Breast epithelium (tissue), 4 donors: ENCODE measurements around the gene LRRC4C. TPM values are rescaled to one million over a fixed set of nuclear protein-coding genes. Genes with fewer than 3 reads are reported as not detected.

Experiments
- DNase-seq, 2 donors: peaks; one replicate each; pipeline ENCODE4 v3.0.0-alpha.2; 2019; ENCODE audit warnings: low spot score in 2 of 2
- H3K27ac ChIP-seq, 2 donors: fragments of 200-600 bp; sonication (generic) in 1 of 2; one replicate each; pipeline ENCODE4 v1.5.1; 2016 to 2019; ENCODE audit warnings: mild to moderate bottlenecking in 1 of 2
- H3K27me3 ChIP-seq, 2 donors: fragments of 200-600 bp; sonication (generic) in 1 of 2; one replicate each; pipeline versions ENCODE4 v1.5.1 to v1.6.0; 2017 to 2019; ENCODE audit warnings: control low read depth in 1 of 2, mild to moderate bottlenecking in 1 of 2
- H3K36me3 ChIP-seq: fragments of 200-600 bp; one replicate; pipeline ENCODE4 v1.5.1; 2019
- H3K4me1 ChIP-seq, 2 donors: fragments of 200-600 bp; sonication (generic); one replicate each; pipeline ENCODE4 v1.5.1; 2016 to 2019; ENCODE audit warnings: control low read depth in 1 of 2
- H3K4me3 ChIP-seq, 3 donors: fragments of 200-600 bp; sonication (generic); 1 replicate in 2 of 3; 2 replicates in 1 of 3; pipeline ENCODE4 v1.5.1; 2016 to 2019; ENCODE audit warnings: mild to moderate bottlenecking in 3 of 3, moderate library complexity in 2 of 3
- H3K9me3 ChIP-seq, 2 donors: fragments of 200-600 bp; sonication (generic) in 1 of 2; one replicate each; pipeline ENCODE4 v1.5.1; 2016 to 2019; ENCODE audit warnings: control low read depth in 1 of 2
- CTCF ChIP-seq, 3 donors: fragments of 450-650 bp; IDR thresholded peaks; one replicate each; pipeline ENCODE4 v1.5.1; 2016 to 2017; ENCODE audit warnings: antibody characterized with exemption in 3 of 3, mild to moderate bottlenecking in 3 of 3, moderate library complexity in 3 of 3
- POLR2A ChIP-seq: fragments of 450-650 bp; IDR thresholded peaks from one replicate; pipeline ENCODE4 v1.6.1; 2016; ENCODE audit warnings: antibody characterized with exemption, mild to moderate bottlenecking, moderate library complexity
- POLR2AphosphoS5 ChIP-seq, 3 donors: sonication (generic); formaldehyde crosslinking; IDR thresholded peaks; one replicate each; pipeline ENCODE4 v1.6.1; 2017; ENCODE audit warnings: antibody characterized with exemption in 3 of 3
- intact Hi-C: fragments of 100-400 bp; cut with DNase I; formaldehyde crosslinking; loops from one replicate; pipeline ENCODE4 v1.15.1; 2023; ENCODE audit warnings: low total_unique reads
- total RNA-seq, 3 donors: library from RNA; depleted of rRNA; stranded (reverse); fragments of >200 nt; gene quantifications; one replicate each; pipeline ENCODE4 v1.1.0, GENCODE V29; 2016

Gene LRRC4C
- total RNA-seq, 3 donors from 2014 or later, result 2.9 to 15.4 (median 6.6) TPM

DNA sequence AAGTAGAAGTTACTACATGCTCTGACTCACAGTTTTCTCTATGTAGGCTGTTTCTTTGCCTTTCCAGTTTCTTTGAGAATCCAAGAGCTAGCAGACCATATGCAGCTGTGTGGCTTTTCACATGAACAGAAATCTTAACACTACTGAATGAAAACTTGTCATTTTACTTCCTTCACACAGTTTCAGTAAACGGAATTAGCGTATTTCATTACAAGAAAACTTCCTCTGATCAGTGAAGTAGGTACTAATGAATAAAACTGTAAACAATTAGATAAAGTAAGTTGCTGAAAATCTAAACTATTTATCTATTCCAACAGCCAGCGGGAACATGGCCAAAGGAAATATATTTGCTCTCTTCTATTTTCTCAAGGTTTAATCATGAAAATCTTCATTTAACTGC is 953.2 kb downstream of the LRRC4C start:
- no peak for TF ChIP-seq CTCF (IDR thresholded peaks at IDR 0.05)
- TF ChIP-seq POLR2A, result no peak
- TF ChIP-seq POLR2AphosphoS5 (IDR thresholded peaks at IDR 0.05), result no peak
- Histone ChIP-seq H3K36me3 (no peaks in the 10 kb centered on the region), H3K4me1 (no peaks in the 10 kb centered on the region), H3K9me3 (peaks cover 0 to 6% of the 10 kb centered on the region in 2 donors), H3K27me3 (no peaks in the 10 kb centered on the region), H3K4me3 (no peak overlapping the region), H3K27ac (no peak overlapping the region)
- DNase-seq, result no peak
- intact Hi-C loops, result no loop called here

- H3K4me1 ChIP-seq, result no peaks in the 10 kb centered on the region
- no peaks in the 10 kb centered on the region for H3K27me3 ChIP-seq
- DNase-seq, result no peak
- intact Hi-C loops, result no loop called here
- no peaks in the 10 kb centered on the region for H3K36me3 ChIP-seq
- no peak overlapping the region for H3K4me3 ChIP-seq
- no peak overlapping the region for H3K27ac ChIP-seq
- no peaks in the 10 kb centered on the region for H3K9me3 ChIP-seq
- TF ChIP-seq CTCF (IDR thresholded peaks at IDR 0.05), result no peak
- no peak for TF ChIP-seq POLR2AphosphoS5 (IDR thresholded peaks at IDR 0.05)
- TF ChIP-seq POLR2A, result no peak
These were observed 968.1 kb downstream of the LRRC4C start for GRCh38 chr11:40491341-40491740.

GRCh38 chr11:40467771-40468170 is 991.7 kb downstream of the LRRC4C start:
- intact Hi-C loops, result no loop called here
- Histone ChIP-seq H3K9me3 (no peaks in the 10 kb centered on the region), H3K27me3 (no peaks in the 10 kb centered on the region)

GRCh38 chr11:40445391-40445790 is 1014.1 kb downstream of the LRRC4C start:
- Histone ChIP-seq H3K27me3 (no peaks in the 10 kb centered on the region), H3K36me3 (no peaks in the 10 kb centered on the region), H3K9me3 (peaks cover 0 to 25% of the 10 kb centered on the region in 2 donors), H3K27ac (no peak overlapping the region), H3K4me3 (no peak overlapping the region), H3K4me1 (no peaks in the 10 kb centered on the region)
- intact Hi-C loops, result no loop called here
- TF ChIP-seq POLR2AphosphoS5 (IDR thresholded peaks at IDR 0.05), result no peak
- TF ChIP-seq CTCF (IDR thresholded peaks at IDR 0.05), result no peak
- no peak for TF ChIP-seq POLR2A
- no peak for DNase-seq

More at GRCh38 chr11:40467771-40468170, 991.7 kb downstream of the LRRC4C start:
- Histone ChIP-seq H3K27ac (no peak overlapping the region), H3K36me3 (no peaks in the 10 kb centered on the region), H3K4me3 (no peak overlapping the region), H3K4me1 (no peaks in the 10 kb centered on the region)
- TF ChIP-seq POLR2A (no peak), POLR2AphosphoS5 (IDR thresholded peaks at IDR 0.05) (no peak), CTCF (IDR thresholded peaks at IDR 0.05) (no peak)
- no peak for DNase-seq

DNA sequence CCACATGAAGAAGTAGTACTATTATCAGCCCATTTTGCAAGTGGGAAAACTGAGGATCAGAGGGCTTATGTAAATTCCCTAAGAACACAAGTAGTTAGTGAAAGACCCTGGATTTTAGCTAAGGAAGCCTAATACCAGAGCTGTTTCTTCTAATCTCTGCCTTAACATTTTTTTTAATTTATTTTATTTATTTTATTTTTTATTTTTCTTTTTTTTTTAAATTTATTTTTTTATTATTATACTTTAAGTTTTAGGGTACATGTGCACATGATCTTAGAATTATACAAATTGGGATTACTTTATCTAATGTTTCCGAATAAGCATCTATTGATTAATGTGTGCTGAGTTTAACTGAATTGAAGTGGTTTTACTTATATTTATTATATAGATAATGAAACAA is 1015.3 kb downstream of the LRRC4C start:
- Histone ChIP-seq H3K36me3 (no peaks in the 10 kb centered on the region), H3K4me1 (no peaks in the 10 kb centered on the region), H3K27ac (no peak overlapping the region), H3K4me3 (no peak overlapping the region), H3K27me3 (no peaks in the 10 kb centered on the region), H3K9me3 (peaks cover 0 to 25% of the 10 kb centered on the region in 2 donors)
- intact Hi-C loops, result no loop called here
- TF ChIP-seq POLR2AphosphoS5 (IDR thresholded peaks at IDR 0.05) (no peak), CTCF (IDR thresholded peaks at IDR 0.05) (no peak), POLR2A (no peak)
- no peak for DNase-seq
